Stimulated activated CD8-positive, alpha-beta memory T cell treated with anti-CD3 and anti-CD28 coated beads, Interleukin-7, amount 100 ng/mL, for 1 hour (primary cell): ENCODE measurements around the gene SLC38A6.

Source experiments
- DNase-seq, 2 donors: peaks; one replicate each; pipeline ENCODE4 v3.0.0-alpha.2; 2020; ENCODE audit warnings: low read depth in 2 of 2

The SLC38A6 gene

DNA sequence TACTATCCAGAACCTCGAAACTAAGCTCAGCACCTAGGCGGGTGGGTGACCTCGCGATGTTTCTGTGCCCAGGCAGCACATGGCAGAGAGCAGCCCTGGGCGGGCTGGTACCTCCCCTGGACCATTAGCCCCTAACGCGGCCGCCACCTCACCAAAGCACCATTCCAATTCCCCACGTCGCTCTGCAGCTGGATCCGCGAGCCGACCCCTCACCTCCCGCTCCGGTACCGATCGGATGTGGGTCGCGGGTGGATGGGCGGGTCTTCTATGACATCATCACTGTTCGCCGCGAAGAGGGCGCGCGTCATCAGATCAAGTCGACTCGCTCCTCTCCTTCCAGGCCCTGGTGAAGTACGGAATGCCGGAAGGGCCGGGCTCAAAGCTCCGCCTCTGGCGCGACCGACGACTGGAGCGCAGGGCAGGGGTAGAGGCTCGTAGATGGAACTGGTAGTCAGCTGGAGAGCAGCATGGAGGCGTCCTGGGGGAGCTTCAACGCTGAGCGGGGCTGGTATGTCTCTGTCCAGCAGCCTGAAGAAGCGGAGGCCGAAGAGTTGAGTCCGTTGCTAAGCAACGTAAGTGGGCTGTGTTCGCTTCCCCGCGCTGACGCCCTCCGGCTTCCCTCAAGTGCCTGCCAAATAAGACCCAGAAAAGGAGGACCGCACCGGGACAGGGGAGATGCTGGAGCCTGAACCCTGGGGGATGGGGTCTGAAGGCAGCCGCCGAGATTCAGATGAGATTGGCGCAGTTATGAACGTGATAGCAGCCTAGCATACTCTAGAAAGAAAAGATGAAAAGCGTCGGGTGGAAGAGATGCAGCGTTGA lies at the start of gene SLC38A6, which contains the start of gene TRMT5:
Gene SLC38A6 (plus strand): TSS at position 435 of the 822 bp plus-strand sequence. CDS start 33 bp downstream, at position 468.
Gene TRMT5 (minus strand): TSS at position 269 of the 822 bp plus-strand sequence. CDS start 106 bp downstream, at position 163.
- peak; percentile 84 to 85 for DNase-seq

DNA sequence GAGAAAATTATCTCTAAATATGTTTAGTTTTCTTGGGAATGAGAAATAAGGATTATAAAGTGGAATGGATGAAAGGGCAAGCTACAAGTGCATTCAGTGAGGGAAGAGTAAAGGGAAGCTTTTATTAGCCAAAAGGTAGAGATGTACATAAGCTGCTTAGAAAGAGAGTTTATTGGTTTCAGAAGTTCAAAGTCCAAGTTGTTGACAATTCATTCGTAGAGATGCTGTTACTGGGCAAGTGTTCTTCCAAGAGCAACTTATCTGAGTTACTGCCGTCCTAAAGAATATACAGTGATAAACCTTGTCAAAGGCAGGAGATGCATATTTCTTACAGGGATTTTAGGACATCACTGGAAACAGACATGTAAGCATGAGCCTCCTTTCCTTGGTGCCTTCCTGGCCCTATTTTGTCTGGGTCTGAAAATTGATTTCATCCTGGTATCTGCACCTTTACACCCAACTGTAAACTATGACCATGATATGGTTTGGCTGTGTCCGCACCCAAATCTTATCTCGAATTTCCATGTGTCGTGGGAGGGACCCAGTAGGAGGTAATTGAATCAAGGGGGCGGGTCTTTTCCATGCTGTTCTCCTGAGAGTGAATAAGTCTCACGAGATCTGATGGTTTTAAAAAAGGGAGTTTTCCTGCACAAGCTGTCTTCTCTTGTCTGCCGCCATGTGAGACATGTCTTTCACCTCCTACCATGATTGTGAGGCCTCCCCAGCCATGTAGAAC lies 47.0 kb upstream of the SLC38A6 start:
- DNase-seq = no peak

DNA sequence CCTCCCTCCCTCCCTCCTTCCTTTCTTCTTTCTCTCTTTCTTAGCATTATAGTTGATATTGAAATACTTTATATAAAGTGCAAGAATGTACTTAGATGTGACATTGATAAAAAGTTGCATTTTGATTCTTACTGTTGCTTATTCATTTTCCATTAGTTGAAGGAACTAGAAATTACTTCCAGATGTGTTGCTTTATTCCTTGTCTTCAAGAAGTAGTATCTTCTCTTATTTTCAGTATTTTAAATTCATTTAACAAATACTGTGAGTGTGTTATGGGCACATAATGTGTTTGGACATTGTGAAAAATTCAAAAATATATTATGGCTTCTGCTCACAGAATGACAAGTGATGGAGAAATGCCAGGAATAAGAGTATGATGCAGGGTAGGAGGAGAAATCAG lies 45.7 kb upstream of the SLC38A6 start:
- DNase-seq = no peak

DNA sequence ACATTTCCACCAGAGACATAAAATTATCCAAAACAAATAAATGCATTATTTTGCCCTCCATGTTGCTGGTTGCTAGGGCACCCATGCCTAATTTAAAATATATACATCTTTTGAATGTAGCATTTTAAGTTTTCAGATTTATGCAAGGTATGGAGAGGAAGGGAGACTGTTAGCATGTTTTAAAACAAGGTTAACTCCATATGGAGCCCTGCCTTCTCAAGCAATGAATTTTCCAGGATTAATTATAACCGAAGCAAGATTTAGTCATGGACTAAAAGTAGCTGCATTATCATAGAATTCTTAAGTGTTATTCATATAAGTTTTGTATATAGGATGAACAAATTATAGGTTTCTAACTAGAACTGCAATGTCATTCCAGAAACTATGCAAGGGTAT lies 37.4 kb upstream of the SLC38A6 start:
- DNase-seq = no peak

DNA sequence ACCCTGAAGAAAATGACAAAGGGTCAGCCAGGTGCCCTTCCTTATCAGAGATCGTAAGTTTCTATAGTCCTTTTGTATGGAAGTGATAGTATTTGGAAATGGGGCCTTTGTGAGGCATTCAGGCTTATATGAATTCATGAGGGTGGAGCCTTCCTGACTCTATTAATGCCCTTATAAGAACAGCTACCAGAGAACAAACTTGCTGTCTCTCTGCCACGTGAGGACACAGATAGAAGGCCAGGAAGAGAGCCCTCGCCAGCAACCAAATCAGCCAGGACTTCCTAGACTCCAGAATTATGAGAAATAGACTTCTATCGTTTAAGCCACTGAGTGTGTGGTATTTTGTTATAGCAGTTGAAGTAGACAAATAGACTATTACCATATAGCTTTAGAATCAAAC lies 36.8 kb upstream of the SLC38A6 start:
- no peak for DNase-seq

DNA sequence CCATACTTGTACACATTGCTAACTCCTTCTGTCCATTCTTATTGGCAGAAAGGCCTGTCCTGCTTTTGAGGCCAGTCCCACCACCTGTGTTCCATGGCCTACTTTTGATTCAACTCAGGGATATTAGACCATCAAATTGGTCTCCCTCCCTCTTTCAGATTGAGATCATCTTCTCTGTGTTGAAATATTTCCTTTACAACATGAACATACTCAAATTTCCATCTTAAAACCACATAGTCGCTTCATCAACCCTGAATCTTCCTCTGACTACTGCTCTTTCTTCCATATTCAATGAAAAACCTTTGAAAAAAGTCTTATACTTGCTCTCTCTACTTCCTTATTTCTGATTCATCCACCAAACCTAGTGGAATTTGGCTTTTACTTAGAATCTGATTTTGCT lies 35.1 kb upstream of the SLC38A6 start:
- no peak for DNase-seq

DNA sequence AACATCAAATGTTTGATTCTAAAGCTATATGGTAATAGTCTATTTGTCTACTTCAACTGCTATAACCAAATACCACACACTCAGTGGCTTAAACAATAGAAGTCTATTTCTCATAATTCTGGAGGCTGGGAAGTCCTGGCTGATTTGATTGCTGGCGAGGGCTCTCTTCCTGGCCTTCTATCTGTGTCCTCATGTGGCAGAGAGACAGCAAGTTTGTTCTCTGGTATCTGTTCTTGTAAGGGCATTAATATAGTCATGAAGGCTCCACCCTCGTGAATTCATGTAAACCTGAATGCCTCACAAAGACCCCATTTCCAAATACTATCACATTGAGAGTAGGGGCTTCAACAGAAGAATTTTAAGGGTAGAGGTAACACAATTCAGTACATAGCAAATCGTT lies 34.3 kb upstream of the SLC38A6 start:
- DNase-seq = no peak

DNA sequence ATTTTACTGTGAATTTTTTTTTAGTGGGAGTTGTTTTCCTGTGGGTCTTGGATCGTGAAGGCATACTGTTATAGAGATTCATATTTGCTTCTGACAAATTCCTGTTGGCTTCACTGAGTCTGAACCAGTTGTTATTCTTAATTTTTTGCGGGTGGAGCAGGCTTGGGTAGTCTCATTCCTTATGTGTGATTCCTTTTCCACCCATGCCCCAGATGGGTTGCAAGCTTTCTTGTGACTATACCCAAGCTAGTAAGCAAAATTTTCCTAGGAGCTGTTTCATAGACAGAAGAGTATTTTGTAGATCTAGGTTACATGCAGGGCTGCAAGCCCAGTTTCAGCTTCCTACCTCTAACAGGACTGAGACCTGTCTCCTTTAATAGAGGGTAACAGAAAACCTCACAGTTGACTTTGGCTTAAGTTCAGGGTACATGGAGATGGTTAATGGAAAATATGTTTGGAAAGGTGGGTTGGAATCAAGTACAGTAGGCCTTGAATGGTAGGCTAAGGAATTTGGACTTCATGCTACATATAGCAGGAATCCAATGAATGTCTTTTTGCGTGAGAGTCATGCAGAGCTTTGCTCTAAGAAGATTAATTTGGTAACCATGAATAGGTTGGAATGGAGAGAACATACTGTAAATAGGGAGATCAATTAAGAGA lies 29.1 kb upstream of the SLC38A6 start:
- DNase-seq = no peak

DNA sequence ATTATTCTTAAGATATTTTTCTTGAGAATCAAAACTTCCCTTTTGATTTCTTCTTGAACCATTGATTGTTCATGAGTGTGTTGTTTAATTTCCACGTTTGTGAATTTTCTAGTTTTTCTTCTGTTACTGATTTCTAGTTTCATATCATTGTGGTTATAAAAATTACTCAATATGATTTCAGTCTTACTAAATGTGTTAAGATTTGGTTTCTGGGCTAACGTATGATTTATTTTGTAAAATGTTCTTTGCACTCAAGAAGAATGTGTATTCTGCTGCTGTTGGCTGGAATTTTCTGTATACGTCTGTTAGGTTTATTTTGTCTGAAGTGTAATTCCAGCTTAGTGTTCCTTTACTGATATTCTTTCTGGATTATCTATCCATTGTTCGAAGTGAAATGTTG lies 24.8 kb upstream of the SLC38A6 start:
- DNase-seq = no peak

DNA sequence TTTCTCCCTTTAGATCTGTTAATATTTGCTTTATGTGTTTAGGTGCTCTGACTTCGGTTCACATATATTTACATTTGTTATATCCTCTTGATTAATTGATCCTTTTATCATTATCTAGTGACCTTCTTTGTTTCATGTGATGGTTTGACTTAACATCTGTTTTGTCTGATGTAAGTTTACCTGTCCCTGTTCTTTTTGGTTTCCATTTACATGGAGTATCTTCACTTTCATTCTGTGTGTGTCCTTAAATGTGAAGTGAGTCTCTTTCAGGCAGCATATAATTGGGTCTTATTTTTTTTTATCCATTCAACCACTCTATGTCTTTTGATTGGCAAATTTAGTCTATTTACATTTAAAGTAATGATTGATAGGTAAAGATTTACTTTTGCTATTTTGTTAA lies 24.4 kb upstream of the SLC38A6 start:
- no peak for DNase-seq

DNA sequence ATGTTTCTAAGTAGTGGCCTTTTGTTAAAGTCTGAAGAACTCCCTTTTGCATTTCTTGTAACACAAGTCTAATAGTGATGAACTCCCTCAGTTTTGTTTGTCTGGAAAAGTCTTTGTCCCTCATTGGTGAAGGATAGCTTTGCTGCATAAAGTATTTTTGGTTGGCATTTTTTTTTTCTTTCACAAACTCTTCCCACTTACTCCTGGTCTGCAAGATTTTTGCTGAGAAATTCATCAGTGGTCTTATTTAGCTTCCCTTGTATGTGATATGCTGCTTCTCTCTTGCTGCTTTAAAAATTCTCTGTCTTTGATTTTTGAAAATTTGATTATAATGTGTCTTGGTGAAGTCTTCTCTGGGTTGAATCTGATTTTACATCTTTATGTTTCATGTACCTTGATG lies 22.9 kb upstream of the SLC38A6 start:
- no peak for DNase-seq

DNA sequence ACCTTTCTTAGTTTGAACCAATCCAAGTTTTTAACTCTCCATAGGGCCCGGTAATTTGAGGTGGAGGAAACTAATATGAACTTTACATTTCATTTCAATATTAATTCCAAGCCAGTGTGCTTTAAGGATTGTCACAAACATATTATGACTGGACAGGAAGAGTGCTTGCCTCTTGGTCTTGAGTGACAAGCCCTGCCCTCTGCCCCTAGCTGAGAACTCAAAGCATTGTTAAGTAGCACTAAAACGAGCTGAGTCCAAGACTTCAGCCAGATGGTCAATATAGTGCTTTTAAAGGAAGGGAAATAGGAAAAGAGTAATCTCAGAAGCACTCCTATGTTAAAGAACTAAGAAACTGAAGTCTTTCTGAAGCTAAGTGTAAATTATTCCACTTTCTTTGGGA lies 17.3 kb upstream of the SLC38A6 start:
- DNase-seq = no peak

DNA sequence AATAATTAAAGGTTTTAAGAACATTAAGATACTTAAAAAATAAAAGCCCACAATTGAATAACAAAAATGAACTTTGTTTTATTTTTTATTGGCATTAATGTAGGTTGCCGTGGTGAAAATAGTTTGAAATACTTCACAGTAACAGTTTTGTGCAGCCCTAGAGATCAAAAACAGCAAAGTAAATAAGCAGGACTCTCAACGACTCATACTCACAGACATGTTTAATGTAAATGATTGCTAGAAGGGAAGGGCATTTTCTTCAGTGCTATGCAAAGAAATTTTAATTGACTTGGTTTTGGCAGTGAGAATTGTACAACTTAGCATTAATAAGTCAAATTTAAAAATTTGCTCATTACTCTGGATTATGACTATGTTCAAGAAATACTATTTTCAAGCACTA lies 16.1 kb upstream of the SLC38A6 start:
- no peak for DNase-seq

DNA sequence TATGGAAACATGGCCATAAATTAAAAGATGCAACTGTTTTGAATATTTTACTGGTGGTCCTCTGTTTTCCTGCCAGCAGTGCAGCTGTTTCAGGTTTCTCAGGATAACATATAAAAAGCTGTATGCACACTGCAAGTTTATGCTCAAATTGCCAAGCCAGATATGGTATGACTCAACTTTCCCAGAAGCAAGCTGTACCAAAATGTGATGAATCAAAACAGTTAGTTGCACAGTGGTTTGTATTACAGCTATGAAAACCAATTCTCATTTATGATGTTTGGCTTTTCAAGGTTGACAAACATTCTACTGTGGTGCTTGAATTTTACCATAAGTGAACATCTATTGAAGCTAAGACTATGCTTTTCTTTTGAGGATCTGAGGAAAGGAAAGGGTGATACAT lies 15.6 kb upstream of the SLC38A6 start:
- no peak for DNase-seq

DNA sequence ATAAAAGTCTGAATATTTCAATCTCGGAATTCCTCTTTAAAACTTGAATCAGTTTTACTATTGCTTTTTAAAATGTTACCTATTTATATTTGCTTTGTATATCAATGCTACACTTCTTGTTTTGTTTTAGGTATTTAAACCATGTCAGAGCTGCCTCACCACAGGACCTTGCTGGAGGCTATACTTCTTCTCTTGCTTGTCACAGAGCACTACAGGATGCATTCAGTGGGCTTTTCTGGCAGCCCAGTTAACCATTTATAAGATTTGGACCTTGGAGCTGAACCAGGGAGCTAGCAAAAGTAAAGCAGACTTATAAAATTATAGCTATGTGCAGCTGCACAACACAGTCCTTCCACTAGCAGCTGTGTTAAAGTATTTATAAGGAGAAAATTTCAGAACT lies 12.9 kb upstream of the SLC38A6 start:
- DNase-seq = no peak

DNA sequence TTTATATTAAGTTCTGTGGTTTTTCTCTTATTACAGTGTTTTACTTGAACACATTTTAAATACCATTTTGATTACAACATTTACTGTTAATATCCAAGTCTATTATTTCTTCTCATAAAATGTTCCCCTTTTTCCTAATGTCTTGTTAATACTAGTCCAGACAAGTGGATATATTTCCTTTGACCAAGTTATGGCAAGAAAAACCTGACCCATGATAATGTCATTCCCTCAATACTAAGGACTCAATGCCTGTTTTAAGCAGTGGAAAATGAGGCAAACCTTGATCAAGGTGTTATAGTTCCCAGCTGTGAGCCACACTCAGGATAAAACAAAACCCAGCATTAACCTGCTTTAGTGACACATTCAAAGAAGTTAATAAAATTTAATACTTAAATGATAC lies 12.4 kb upstream of the SLC38A6 start:
- DNase-seq = no peak

DNA sequence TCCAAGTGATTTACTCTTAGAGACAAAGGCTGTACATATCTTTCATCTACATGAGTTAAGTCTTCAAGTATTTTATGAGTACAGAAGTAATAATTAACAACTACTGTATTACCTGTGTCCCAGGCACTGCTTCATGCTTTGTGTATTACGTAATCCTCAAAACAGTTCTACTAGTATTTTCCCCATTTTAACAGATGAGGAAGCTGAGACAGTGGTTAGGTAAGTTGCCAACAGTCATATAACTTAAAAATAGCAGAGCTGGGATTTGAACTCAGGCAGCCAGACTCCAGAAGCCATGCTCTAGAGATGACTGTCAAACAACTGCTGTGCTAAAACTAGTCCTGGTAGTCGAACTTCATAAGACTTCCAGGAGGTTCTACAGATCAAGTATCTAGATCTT lies 10.9 kb upstream of the SLC38A6 start:
- no peak for DNase-seq

DNA sequence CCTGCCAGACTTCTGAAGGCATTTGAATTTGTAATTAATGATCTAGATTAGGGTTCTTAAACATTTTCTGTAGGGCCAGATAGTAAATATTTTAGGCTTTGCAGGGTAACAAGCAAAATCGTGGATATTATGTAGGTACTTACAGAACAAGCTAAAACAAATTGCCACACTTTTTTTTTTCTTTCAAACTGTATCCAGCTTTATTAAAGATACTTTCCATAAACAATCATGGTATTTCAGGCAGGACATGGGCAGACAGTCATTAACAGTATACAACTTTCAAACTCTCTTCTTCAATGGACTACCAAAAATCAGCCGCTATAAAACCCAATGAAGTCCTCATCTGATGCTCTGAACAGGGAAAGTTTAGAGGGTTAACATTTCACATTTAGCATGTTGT lies 9.8 kb upstream of the SLC38A6 start:
- no peak for DNase-seq

DNA sequence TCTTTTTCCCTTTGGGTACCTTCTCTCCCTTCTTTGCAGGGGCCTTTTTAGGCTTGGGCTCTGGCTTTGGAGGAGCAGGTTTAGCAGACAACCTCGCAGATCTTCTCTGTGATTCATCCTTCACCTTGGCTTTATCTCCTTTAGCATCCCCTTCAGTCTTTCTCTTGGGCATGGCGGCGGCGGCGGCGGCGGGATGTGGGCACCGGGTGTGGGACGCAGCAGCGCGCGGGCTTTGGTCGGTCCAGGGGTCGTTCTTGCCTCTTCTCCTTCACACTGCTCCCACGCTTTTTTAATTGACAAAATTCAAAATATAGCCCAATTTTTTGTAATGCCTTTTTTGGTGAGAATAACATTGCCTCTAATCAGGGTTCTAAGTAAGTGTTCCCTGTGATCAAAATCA lies 8.8 kb upstream of the SLC38A6 start:
- no peak for DNase-seq

DNA sequence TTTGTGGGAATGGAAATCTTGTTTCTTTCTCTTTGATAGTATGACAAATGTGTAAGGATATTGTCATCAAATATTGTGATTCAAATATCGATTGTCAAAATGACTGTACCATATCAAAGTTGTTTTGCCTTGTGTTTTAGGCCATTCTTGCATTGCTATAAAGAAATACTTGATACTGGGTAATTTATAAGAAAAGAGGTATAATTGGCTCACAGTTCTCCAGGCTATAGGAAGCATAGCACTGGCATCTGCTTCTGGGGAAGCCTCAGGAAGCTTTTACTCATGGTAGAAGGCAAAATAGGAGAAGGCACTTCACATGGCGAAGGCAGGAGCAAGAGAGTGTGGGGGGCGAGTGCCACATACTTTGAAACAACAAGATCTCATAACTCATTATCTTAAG lies 8.0 kb upstream of the SLC38A6 start:
- no peak for DNase-seq

DNA sequence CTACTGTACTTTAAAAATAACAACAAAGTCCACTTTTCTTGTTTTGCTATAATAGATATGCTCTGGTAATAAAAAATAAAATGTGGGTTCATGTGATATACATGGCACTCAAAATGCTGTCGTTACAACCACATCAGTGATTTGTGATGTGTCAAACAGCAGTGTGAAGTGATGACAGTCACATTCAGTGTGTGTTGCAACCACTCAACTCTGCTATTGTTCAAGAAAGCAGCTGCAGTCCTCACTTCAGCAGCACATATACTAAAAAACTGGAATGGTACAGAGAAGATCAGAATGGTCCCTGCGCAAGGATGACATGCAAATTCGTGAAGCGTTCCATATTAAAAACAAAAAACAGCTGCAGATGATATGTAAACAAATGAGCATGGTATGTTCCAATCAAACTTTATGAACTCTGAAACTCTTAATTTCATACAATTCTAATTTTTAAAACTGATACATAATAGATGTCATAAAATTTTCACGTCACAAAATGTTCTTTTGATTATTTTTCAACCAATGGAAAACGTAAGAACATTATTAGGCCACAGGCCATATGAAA lies 6.9 kb upstream of the SLC38A6 start:
- DNase-seq = no peak

DNA sequence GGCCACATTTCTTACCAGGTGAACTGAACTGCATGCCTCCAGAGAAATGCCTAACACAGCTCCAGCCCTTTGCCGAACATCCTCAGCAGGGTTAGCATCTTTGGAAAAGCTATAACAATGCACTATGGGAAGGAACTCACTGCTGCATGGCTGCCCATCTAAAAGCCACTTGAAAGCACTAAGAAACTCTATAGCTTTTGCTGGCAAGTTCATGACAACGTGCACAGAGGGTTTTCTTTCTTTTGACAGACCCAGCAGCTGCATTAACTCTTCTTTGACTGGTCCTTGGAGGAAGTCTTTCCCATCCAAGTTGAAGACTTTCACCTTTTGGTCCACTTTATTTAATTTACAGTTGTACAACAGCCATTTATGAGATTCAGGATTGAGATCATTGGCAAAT lies 5.5 kb upstream of the SLC38A6 start:
- no peak for DNase-seq
